Amygdala (tissue), 56 donors: ENCODE measurements around the gene FMNL3.
"Not testable (repeated sequence)": the region's sequence is repeated elsewhere in the genome, so short reads cannot be mapped to it uniquely, and the experiment has no call there.

Experiments used
- DNase-seq, 56 donors: peaks; one replicate each; lab custom pipeline; 2025; lab: John Stamatoyannopoulos, UW

FMNL3 gene, protein sequence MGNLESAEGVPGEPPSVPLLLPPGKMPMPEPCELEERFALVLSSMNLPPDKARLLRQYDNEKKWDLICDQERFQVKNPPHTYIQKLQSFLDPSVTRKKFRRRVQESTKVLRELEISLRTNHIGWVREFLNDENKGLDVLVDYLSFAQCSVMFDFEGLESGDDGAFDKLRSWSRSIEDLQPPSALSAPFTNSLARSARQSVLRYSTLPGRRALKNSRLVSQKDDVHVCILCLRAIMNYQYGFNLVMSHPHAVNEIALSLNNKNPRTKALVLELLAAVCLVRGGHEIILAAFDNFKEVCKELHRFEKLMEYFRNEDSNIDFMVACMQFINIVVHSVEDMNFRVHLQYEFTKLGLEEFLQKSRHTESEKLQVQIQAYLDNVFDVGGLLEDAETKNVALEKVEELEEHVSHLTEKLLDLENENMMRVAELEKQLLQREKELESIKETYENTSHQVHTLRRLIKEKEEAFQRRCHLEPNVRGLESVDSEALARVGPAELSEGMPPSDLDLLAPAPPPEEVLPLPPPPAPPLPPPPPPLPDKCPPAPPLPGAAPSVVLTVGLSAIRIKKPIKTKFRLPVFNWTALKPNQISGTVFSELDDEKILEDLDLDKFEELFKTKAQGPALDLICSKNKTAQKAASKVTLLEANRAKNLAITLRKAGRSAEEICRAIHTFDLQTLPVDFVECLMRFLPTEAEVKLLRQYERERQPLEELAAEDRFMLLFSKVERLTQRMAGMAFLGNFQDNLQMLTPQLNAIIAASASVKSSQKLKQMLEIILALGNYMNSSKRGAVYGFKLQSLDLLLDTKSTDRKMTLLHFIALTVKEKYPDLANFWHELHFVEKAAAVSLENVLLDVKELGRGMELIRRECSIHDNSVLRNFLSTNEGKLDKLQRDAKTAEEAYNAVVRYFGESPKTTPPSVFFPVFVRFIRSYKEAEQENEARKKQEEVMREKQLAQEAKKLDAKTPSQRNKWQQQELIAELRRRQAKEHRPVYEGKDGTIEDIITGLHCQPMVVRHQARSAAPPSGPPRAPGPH

DNA sequence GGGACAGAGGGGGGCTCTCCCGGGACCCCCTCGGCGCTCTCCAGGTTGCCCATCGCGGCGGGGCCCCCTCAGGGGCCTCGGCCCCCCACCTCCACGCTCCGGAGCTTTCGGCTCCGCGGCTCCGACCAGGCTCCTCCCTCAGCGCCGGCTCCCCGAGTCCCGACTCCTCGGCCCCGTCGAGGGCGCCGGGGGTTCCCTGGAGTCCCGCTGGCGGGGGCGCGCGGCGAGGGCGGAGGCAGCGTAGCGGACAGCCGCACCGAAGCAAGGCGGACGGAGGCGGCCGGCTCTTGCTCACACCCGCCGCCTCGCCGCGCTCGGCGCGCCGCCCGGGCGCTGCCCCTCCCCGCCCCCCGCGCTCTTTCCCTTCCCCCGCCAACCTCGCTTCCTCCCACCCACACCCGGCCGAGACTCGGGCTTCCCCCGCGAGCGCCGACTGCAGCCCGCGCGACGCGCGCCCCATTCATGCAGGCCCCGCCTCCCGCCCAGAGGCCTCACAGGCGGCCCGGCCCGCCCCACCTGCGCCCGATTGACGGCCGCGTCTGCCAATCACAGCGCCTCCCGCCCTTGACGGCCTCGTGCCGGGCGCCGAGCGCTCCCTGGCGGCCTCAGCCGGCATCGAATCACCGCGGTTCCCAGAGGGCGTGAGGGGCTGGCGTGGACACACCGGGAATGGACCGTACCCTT is at the start of gene FMNL3:
Gene FMNL3, minus strand, starts transcription at position 278 of the 684 bp plus-strand sequence. Its CDS starts 225 bp downstream, at position 53.
- peak; percentile 57 to 99 (median 95) for DNase-seq

DNA sequence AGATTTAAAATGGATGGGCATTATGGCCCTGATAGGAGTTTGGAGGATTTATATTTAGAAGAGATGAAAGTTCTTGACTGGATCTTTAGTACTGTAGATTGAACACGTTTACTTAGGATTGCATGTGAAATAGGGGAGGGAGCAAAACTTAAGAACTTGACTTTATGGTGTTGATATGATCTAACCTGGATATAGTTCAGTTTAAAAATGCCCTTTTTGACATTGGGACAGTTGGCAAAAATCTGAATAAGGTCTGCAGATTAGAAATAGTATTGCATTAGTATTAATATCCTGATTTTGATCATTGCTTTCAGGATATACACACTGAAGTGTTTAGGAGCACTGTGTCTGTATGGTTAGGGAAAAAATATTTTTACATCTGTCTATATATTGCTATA is 43.8 kb upstream of the FMNL3 start:
- DNase-seq, result no peak

DNA sequence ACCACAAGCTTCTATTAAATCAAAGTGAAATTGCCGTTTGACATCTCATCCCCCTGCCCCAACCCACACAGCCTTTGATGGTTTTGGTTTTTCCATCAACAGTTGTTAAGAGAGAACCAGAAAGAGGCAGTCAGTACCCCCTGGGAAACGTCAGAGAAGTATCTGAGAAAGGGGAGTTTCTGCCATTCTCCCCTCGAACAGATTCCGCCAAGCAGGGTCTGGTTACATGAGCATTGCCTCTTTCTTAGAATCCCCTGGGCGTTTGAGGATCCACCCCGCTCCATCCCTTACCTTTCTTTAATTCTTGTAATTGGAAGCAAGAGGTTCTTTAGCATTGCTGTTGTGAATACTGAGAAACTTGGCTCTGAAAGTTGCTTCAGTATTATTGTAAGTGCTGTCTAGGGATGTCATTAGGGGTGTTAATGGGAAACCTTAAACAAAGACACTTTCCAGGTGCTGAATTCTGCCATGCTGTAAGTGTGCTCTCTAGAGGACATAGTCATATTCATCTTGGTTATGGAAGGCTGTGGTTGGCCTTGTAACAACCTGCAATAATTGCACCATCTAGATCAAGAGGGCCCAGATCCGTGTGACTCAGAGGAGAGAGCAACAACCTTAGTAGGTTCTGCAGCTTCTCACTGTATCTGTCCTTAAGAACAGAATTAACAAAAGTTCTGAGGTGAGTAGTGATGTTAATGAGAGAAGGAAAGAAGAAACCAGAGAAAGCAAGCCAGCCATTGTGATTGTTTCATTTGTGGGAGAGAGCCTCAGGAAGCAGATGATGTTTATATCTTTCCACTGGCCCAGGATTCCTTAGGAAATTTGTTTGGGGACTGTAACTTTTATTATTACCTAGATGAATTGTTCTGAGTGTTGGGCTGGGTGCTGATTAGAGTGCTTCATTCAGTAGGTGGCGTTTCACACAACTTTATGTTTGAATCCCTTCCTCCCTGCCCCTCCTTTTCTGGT is 43.1 kb upstream of the FMNL3 start:
- no peak for DNase-seq

DNA sequence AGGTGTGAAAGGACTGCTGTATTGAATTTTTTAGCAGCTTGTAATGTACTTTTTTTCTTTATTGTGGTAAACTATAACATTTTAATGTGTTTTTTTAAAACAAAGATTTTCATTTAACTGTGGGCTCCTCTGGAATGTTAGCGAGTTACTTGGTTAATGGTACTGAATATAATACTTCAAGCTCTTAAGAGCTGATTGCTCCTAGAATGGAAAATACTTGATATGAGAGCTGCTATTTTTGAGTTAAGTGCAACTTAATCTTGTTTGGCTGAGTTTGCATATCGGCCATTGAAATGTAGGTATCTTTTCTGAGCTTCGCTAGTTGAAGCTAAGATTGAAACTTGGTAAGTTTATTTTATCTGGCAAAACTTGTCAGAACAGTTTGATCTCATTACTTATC is 41.6 kb upstream of the FMNL3 start:
- DNase-seq, result no peak

DNA sequence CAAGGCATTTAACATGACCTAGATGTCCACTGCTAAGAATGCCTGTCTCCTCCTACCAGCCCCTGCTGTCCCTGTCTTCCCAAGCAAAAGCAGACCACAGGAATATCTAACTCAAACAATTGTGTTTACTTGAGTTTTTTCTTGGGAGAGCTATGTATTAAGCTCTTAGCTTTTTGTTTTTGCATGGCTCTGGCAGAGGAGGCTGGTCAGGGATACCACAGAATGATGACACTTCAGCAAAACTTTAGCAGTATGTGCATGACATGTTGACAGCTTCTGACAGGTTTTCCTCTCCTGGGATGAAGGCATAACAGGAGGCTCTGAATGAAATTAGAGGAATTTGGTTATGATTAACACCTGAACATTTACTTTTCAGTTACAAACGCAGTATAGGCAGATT is 41.1 kb upstream of the FMNL3 start:
- DNase-seq, result no peak

DNA sequence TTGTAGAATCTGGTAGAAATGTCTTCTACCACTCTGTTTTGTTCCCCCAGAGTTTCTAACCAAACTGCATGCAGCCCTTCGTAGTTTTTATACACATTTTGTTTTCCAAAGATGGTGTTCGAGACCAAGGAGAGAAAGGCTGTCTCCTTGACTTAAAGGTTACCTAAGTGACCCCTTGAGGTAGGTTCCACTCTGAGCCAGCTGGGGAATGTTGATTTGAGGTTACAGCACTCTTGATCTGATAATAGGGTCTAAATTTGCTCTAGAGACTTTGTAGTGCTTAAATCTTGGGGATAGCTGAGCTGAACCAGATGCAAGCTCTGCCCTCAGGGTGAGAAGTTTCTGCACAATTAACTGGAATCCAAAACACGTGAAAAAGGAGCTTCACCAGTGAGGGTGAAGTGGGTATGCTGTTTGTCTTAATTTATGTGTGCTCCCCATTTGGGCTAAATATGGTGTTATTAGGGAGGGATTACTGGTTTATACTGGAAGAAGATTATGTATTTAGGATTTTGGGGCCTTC is 37.2 kb upstream of the FMNL3 start:
- DNase-seq, result no peak

DNA sequence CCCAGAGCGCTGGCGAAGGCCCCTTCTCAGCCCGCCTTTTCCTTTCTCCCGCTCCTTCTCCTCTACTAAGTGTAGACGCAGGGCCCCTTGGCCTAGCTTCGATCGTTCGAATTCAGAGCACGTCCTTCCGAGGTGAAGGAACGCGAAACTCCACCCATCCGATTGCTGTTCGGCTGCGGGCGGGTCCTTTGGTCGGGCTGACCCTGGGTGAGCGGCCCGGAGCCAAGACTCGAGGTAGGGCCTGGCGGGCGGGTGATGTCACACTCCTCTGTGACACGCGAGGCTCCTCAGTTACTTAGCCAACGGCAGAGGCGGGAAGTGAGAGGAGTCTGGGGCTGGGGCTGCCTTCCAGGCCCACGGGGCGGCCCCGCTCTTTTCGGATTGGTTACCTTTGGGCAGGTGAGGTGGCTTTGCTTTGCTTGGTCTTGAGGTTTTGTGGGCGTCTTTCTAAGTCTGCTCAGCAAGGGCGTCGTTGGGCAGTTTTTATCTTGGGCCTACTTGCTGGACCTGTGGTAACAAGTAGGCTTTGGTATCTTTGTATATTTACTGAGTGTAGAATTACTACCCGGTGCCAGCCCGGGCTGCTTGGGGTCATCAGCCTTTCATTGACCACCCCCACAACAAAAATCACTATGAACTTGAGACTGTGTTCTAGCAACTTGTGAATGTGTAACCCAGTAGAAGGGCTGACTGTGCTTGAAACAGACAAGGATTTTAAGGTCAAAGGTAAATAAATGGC is 34.8 kb upstream of the FMNL3 start:
- peak in 30 of 56 donors; percentile 41 to 85 (median 67) for DNase-seq

DNA sequence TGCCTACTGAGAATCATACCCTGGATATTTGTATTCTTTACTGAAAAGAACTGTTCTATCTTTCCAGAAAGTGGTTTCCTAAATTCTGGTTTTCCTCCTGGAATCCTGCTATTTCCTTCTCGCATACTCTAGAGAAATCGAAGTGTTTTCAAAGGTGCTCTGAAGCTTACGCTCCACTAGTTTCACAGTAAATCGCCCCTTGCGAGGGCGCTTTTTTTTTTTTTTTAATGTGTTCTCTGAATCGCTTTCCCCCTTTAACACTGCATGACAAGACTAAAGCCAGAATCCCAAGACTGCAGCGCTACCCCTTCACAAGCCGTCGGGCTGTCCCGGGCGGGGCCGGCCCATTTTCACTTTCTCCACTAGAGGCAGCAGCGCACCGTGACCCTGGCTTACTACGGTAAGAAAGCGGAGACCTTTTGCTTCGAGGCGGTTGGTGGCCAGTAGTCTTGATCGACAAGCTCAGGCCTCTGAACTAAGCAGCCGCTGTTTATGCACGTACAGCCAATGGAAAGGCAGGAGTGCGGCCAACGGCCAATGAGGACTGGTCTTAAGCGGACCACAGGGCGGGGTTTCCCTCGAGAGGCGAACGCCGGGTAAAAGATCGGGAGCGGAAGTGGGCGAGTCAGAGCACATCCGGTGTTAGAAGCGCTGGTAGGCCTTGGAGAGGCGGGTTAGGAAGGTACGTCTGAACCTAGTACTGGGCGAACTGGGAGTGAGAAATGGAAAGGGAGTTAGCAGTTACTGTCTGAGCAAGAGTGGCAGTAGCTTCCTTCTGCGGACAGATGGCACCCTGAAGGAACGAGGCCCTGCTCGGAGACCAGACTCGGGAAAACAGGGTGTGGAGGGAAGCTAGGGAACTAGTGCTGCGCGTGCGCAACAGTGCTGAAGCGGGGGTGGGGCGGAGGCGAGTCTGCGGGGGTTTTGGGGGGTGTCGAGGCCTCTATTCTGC is 34.0 kb upstream of the FMNL3 start, which contains the start of gene TMBIM6:
Gene TMBIM6, plus strand, starts transcription at position 628 of the 952 bp plus-strand sequence. CDS start 10,937 bp downstream, outside the sequence.
- DNase-seq, result peak; percentile 88 to 100 (median 99)

DNA sequence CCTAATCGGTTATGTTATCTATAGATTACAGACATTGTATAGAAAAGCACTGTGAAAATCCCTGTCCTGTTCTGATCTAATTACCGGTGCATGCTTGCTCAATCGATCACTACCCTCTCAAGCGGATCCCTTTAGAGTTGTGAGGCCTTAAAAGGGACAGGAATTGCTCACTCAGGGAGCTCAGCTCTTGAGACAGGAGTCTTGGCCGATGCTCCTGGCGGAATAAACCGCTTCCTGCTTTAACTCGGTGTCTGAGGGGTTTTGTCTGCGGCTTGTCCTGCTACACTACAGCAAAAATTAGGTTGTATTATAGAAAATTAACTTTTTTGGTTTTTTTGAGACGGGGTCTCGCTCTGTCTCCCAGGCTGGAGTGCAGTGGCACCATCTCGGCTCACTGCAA is 33.1 kb upstream of the FMNL3 start:
- DNase-seq, result not testable (repeated sequence)

DNA sequence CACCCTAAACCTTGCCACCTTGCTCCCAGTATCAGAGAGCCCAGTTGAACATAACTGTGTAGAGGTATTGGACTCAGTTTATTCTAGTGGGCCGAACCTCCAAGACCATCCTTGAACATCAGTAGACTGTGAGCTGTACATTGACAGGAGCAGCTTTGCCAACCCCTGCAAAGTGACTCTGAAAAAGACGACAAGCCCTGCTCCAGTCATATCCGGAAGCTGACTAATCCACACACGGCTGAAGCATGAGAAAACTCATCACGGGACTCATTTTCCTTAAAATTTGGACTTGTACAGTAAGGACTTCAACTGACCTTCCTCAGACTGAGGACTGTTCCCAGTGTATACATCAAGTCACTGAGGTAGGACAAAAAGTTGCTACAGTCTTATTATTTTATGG is 31.5 kb upstream of the FMNL3 start:
- not testable (repeated sequence) for DNase-seq

DNA sequence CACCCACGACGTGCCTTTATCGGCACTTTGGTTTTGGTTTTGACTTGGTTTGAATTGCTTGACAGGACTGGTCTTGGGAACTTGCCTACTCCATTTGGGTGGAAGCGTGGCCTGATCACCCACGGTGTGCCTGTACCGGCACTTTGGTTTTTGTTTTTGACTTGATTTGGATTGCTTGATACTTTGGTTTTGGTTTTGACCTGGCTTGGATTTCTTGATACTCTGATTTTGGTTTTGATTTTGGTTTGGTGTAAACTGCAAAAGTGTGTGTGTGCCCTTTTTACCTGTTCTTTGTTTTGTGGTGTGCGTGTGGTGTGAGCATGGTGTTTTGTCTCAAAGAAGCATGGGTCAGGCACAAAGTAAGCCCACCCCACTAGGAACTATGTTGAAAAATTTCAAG is 27.7 kb upstream of the FMNL3 start:
- DNase-seq, result not testable (repeated sequence)

DNA sequence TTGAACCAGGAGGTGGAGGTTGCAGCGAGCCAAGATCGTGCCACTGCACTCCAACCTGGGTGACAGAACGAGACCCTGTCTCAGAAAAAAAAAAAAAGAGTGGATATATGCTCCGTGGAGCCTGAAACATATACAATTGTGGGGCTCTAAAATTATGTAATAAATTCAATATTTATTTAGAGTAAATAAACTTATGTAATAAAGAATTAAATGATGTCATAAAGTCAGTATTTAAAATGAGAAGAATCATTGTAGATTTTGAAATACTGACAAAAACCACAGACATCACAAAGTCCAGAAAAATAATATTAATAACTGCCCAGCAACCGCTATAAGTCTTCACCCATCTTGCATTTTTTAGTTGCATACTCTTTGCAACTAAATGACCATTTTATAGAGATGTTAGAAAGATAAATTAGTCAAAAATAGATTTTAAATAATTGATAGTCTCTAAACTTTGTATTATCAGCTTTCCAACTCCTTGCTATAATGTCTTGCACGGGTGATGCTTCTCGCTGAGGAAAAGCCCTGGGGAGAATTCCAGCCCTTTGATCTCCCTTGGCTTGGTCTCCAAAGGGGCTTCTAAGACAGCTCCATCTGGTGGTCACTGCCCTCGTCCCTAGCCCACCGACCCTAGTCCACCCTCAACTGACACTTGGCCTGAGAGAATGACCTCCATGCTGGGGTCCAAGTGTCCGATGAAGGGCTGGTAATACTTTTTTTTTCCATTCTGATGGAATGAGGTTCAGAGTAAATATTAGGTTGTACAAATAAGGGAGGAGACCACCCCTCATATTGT is 26.2 kb upstream of the FMNL3 start:
- no peak for DNase-seq

DNA sequence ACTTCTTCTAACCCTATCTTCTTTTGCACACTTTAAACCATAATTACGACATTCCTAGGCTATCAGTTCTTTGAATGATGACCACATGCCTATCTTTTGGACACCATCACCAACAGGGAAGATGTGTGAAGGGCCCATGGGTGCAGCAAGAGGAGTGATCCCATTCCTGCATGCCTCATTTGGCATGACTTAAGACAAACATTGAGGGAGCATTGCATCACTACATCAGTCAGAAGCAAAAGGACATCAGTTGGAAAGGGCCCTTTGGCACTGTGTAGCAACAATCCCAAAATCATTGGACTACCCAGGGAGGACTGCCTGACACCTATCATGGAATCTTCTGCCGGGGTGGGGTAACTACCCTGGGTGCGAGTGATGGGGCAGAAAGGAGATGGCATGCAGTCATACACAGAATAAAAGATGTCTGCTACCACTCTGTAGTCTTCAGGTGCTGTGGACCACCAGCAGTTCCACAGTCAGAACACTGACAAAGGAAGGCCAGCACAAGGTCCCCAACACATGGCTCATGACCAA is 23.4 kb upstream of the FMNL3 start:
- no peak for DNase-seq

DNA sequence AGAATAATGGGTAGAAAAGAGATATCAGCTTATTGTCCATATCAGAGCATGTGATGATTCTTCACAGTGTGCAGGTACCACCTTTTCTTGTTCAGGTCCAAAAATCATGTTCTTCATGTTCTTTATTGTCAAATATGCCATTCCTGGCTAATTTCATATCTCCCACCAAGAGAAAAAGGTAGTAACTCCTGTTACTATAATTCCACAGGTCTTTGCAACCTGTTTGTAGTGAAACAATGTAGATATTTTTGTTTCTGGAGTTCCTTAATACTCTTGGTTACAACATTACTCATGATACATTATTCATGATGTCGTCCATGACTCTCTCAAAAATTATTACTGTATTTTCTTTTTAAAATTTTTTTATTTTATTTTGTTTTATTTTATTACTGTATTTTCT is 22.8 kb upstream of the FMNL3 start:
- DNase-seq, result no peak

DNA sequence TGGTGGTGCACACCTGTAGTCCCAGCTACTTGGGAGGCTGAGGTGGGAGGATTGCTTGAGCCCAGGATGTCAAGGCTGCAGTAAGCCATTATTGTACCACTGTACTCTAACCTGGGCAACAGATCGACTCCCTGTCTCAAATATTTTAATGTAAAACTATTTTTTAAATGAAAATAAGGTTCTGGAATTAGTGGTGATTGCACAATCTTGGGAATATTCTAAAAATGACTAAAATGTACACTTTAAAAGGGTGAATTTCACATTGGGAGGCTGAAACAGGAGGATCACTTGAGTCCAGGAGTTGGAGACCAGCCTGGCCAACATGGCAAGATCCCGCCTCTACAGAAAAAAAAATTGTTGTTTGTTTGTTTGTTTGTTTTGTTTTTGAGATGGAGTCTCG is 21.2 kb upstream of the FMNL3 start:
- DNase-seq, result no peak

DNA sequence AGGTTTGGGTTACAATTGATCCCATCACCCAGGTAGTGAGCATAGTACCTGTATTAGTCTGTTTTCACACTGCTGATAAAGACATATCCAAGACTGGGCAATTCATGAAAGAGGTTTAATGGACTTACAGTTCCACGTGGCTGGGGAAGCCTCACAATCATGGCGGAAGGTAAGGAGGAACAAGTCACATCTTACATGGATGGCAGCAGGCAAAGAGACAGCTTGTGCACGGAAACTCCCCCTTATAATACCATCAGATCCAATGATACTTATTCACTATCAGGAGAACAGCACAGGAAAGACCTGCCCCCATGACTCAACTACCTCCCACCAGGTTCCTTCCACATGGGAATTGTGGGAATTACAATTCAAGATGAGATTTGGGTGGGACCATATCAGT is 14.2 kb upstream of the FMNL3 start:
- not testable (repeated sequence) for DNase-seq
